GM10248 (cell line): Measurements from ENCODE around the gene BCL6B.

Experiments used
- CTCF ChIA-PET: fragments of 300-600 bp; sonication (Branson Sonifier 250); formaldehyde crosslinking; extraction: SDS; loops from one replicate; lab custom pipeline; 2021; ENCODE audit warnings: antibody characterized with exemption; lab: Yijun Ruan, JAX
- POLR2A ChIA-PET: fragments of 350-650 bp; sonication (Branson Sonifier 250); formaldehyde crosslinking; extraction: SDS; loops from one replicate; lab custom pipeline; 2020; ENCODE audit warnings: antibody characterized with exemption; lab: Yijun Ruan, JAX
- DNase-seq: peaks from one replicate; pipeline ENCODE4 v3.0.0; 2012; ENCODE audit errors: extremely low spot score
- TF ChIP-seq, protein P1 (sequence below): IDR thresholded peaks from 2 replicates; pipeline ENCODE4 v1.5.1; 2012; ENCODE audit warnings: mild to moderate bottlenecking, low read depth; ENCODE audit errors: extremely low read depth, missing control alignments, control extremely low read depth

BCL6B gene

DNA sequence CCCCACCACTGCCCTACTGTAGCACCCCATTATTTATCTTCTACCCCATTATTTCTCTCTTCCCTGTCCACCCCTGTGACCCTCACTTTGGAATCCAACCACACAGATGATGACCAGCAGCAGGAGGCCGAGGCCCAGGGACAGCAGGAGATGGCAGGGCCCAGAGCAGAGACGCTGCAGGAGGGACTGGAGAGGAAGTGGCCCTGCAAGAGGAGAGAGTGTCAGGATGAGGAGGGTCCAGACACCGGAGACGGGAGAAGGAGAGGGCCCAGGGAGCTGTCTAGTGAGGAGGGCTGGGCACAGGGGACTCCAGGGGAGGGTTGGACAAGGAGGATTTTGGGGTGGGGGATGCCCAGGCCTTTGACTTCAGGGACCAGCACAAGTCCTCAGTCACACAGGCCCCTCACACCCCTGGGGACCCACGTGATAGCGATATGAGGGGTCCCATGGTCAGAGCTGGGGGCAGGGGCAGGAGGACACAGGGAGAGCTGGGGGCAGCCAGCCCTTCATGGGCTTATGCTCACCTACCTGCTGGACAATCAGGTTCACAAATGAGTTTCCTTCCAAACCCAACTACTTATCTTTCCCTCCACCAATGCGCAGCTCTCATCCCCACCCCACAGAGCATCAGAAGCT lies 55.2 kb downstream of the BCL6B start:
- TF ChIP-seq, protein P1, sequence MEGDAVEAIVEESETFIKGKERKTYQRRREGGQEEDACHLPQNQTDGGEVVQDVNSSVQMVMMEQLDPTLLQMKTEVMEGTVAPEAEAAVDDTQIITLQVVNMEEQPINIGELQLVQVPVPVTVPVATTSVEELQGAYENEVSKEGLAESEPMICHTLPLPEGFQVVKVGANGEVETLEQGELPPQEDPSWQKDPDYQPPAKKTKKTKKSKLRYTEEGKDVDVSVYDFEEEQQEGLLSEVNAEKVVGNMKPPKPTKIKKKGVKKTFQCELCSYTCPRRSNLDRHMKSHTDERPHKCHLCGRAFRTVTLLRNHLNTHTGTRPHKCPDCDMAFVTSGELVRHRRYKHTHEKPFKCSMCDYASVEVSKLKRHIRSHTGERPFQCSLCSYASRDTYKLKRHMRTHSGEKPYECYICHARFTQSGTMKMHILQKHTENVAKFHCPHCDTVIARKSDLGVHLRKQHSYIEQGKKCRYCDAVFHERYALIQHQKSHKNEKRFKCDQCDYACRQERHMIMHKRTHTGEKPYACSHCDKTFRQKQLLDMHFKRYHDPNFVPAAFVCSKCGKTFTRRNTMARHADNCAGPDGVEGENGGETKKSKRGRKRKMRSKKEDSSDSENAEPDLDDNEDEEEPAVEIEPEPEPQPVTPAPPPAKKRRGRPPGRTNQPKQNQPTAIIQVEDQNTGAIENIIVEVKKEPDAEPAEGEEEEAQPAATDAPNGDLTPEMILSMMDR: no peak
- no peak for DNase-seq
- ChIA-PET CTCF (interaction anchor here (0.8 kb wide), 1 partner anchor 32 kb away, joined by 3 read pairs; no protein-coding TSS in a partner anchor), POLR2A (no interaction called here)

DNA sequence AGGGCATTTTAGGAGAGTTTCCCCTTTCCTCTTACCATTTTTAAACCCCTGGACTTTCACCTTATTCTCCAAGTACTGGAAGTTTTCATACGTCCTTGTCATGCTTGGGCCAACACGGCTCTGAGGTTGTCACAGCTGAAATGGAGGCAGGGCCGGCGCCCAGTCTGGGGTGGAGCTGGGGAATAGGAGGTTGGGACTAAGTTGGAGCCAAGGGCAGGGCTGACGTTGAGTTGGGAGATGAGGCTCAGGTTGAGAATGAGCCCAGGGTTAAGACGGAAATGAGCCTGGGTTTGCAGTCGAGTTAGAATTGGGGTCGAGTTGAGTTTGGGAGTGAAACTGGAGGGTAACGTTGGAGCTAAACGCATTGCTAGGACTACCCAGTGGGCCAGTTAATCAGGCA lies 55.9 kb downstream of the BCL6B start:
- POLR2A ChIA-PET: no interaction called here
- DNase-seq: no peak
- CTCF ChIA-PET: interaction anchor here (0.8 to 1.5 kb wide), 3 partner anchors 26 to 54 kb away, joined by 3 to 4 read pairs (median 3); no protein-coding TSS in a partner anchor
- TF ChIP-seq, protein P1: no peak
